Measurements from ENCODE around the gene GPX3. TPM values are rescaled to one million over a fixed set of nuclear protein-coding genes. Genes with fewer than 3 reads are reported as not detected.

Gene GPX3
- total and polyA plus RNA-seq, 2 of the 8 experiments (the other 6 are each of a cell fraction or from before 2014, with no cell fraction given): 27.8 to 77.9 TPM

- H3K56ac ChIP-seq (replicated peaks; ENCODE audit: insufficient read length, low read depth, low read length): no peak overlapping the region
- H3K9ac ChIP-seq (replicated peaks in 1 of 4; ENCODE audit: extremely low read depth in 1 of 4, low read depth in 3 of 4, low read length in 3 of 4): no peak overlapping the region
- no peaks in the 10 kb centered on the region for H3K79me2 ChIP-seq (ENCODE audit: control insufficient read depth in 1 of 2, insufficient read depth in 2 of 2, low read length in 2 of 2)
- H4K91ac ChIP-seq (replicated peaks; ENCODE audit: insufficient read length, low read length): no peak overlapping the region
- no peaks in the 10 kb centered on the region for H3K36me3 ChIP-seq (ENCODE audit: control insufficient read depth in 2 of 4, insufficient read depth in 4 of 4, low read length in 3 of 4)
- peaks cover 0 to 8% (median 5%) of the 10 kb centered on the region in 4 experiments; a peak in 6 of 7 replicates for H3K27me3 ChIP-seq (replicated peaks in 1 of 4; ENCODE audit: control insufficient read depth in 3 of 4, extremely low read depth in 1 of 4, insufficient read depth in 3 of 4, low read length in 3 of 4)
- no peak overlapping the region for H2AK5ac ChIP-seq (ENCODE audit: low read depth, low read length)
- no peak overlapping the region for H3K18ac ChIP-seq (ENCODE audit: extremely low read depth, low read length)
- no peaks in the 10 kb centered on the region for H3K79me1 ChIP-seq (ENCODE audit: low read depth, low read length)
- H2AFZ ChIP-seq (ENCODE audit: low read length): no peak overlapping the region
- POLR2A ChIA-PET (ENCODE audit: partially characterized antibody): no interaction called here
- H3K27ac ChIP-seq (ENCODE audit: low read depth, low read length): no peak overlapping the region
- no peaks in the 10 kb centered on the region for H3K9me3 ChIP-seq (ENCODE audit: insufficient read depth in 2 of 2, low read depth in 1 of 2, low read length in 1 of 2)
- H3K4me3 ChIP-seq (ENCODE audit: extremely low read depth in 1 of 4, insufficient read depth in 2 of 4, low read depth in 3 of 4, low read length in 4 of 4): no peak overlapping the region
- H3K4ac ChIP-seq (replicated peaks; ENCODE audit: insufficient read length, low read depth, low read length): no peak overlapping the region
- no peak overlapping the region for H3K14ac ChIP-seq (ENCODE audit: insufficient read length)
- H2BK15ac ChIP-seq (ENCODE audit: low read length): no peak overlapping the region
- no peak overlapping the region for H3K23ac ChIP-seq (ENCODE audit: insufficient read length)
- H2BK5ac ChIP-seq (ENCODE audit: low read depth, low read length): no peak overlapping the region
- FAIRE-seq (no peak), DNase-seq (ENCODE audit: low read depth in 1 of 2, low spot score in 2 of 2) (no peak)
- no peak overlapping the region for H2BK120ac ChIP-seq (replicated peaks; ENCODE audit: low read depth, low read length)
- H2BK20ac ChIP-seq (ENCODE audit: low read length): no peak overlapping the region
- H3K4me1 ChIP-seq (replicated peaks in 1 of 4; ENCODE audit: control insufficient read depth in 3 of 4, insufficient read depth in 4 of 4, low read length in 3 of 4): peaks cover 0 to 1% (median 0%) of the 10 kb centered on the region in 4 experiments; a peak in 1 of 7 replicates
- CTCF ChIA-PET (ENCODE audit: partially characterized antibody): interaction anchor here (0.6 to 2.4 kb wide), 4 partner anchors 19 to 571 kb away, joined by 3 to 6 read pairs (median 4); no protein-coding TSS in a partner anchor
- no peak overlapping the region for H3K4me2 ChIP-seq (ENCODE audit: insufficient read depth in 1 of 2, low read depth in 2 of 2, low read length in 2 of 2)
- H3K23me2 ChIP-seq (ENCODE audit: low read depth, low read length): peaks cover 8% of the 10 kb centered on the region; the same call in 1 of the 2 replicates
- 79% methylated on average over 7 of the region's 7 CpGs; no CpG with 5 or more reads in 1 of the 2 experiments for WGBS, 2 experiments (ENCODE audit: extremely low coverage in 1 of 2, insufficient coverage in 1 of 2, insufficient read length in 1 of 2, insufficient replicate concordance in 2 of 2, low coverage in 1 of 2, low lambda C conversion rate in 2 of 2, missing lambda C conversion rate in 1 of 2)
- no peak overlapping the region for H4K8ac ChIP-seq (ENCODE audit: extremely low read depth, insufficient read depth, low read length)
- TF ChIP-seq SIX5 (IDR thresholded peaks at IDR 0.05; ENCODE audit: low read depth, low read length) (no peak), NRF1 (IDR thresholded peaks at IDR 0.05; ENCODE audit: low read depth, low read length) (no peak), ATF3 (IDR thresholded peaks at IDR 0.05; ENCODE audit: insufficient read depth, low read depth, low read length) (no peak), POU5F1 (IDR thresholded peaks at IDR 0.05; ENCODE audit: low read depth, low read length) (no peak)
- no peak overlapping the region for H2BK12ac ChIP-seq (ENCODE audit: low read depth, low read length)
- H4K5ac ChIP-seq (ENCODE audit: insufficient read length, low read depth, low read length): no peak overlapping the region
- H4K20me1 ChIP-seq (replicated peaks in 1 of 2; ENCODE audit: control insufficient read depth in 1 of 2, insufficient read depth in 2 of 2, low read length in 2 of 2): peaks cover 0 to 3% of the 10 kb centered on the region in 2 experiments
Measured at GRCh38 chr5:151022511-151023018, 2.2 kb downstream of the GPX3 start.
